ENCODE results near the gene RNF157.

DNA sequence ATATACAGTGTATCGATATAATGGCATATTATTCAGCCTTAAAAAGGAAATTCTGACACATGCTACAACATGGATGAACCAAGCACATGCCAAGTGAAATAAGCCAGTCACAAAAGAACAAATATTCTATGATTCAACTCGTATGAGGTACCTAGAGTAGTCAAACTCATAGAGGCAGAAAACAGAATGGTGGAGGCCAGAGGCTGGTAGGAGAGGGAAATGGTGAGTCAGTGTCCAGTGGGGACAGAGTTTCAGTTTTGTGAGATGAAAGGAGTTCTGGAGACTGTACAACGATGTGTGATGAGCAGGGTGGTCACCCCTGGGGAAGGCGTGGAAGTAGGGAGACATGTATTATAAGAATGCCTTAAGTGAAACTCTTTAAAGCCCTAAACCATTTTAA, 39.9 kb downstream of the RNF157 start:
- TF ChIP-seq CTCF (IDR thresholded peaks at IDR 0.05) (no peak), POLR2A (IDR thresholded peaks at IDR 0.05) (no peak)

Measured in thyroid gland (tissue), 4 donors.